Activated CD8-positive, alpha-beta memory T cell treated with anti-CD3 and anti-CD28 coated beads, Interleukin-2, amount 10 ng/mL, durations not matched to agents 7 days and 5 days (primary cell): ENCODE results near the gene ALKBH3. TPM values are rescaled to one million over a fixed set of nuclear protein-coding genes. Genes with fewer than 3 reads are reported as not detected.

Experiments
- ATAC-seq: fragments of 150-1000 bp; cut with Tn5 transposase; one replicate; pipeline ENCODE4 v1.10.0; 2021; ENCODE audit warnings: moderate library complexity
- CTCF ChIA-PET: fragments of 350-600 bp; sonication (Branson Sonifier 250); formaldehyde crosslinking; loops from one replicate; lab custom pipeline; 2021; ENCODE audit warnings: antibody characterized with exemption; lab: Charles Lee
- DNase-seq: peaks from one replicate; pipeline ENCODE4 v3.0.0-alpha.2; 2020
- H3K27ac Mint-ChIP-seq: one replicate; pipeline ENCODE4 v1.8.0; 2021; ENCODE audit warnings: mild to moderate bottlenecking, mixed read lengths
- H3K27me3 Mint-ChIP-seq: one replicate; pipeline ENCODE4 v1.8.0; 2021; ENCODE audit warnings: mixed read lengths
- H3K36me3 Mint-ChIP-seq: one replicate; pipeline ENCODE4 v1.8.0; 2021; ENCODE audit warnings: mild to moderate bottlenecking, mixed read lengths
- H3K4me1 Mint-ChIP-seq: one replicate; pipeline ENCODE4 v1.8.0; 2021; ENCODE audit warnings: mixed read lengths
- H3K4me3 Mint-ChIP-seq: one replicate; pipeline ENCODE4 v1.8.0; 2021; ENCODE audit warnings: mild to moderate bottlenecking, moderate library complexity, mixed read lengths
- H3K9me3 Mint-ChIP-seq: one replicate; pipeline ENCODE4 v1.8.0; 2022; ENCODE audit warnings: low read depth, mixed read lengths
- total RNA-seq, 2 experiments: library from RNA; stranded (reverse); gene quantifications; one replicate each; pipeline ENCODE4 v1.2.3, GENCODE V29; 2021

Gene ALKBH3
- total RNA-seq, 2 experiments from 2014 or later = 32.5 to 35.4 TPM

DNA sequence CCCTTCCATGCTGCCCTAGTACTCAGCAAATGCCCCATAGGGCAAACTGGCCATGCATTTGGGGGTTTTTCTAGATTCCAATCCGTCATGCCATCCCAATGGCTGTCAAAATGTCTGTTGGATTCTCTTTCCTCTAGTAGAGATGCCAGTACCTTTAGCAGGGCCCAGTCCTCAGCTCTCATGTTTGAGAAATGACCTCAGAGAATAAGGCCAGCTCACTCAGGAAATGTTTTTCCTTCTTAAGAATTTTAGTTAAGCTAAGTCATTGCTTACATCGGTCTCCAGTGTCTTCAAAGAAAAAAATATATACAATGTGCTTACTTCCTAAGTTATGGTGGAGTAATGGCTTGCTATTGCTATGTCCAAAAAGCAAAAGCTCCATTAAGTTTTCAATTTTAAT, 14.1 kb upstream of the ALKBH3 start:
- Mint-ChIP-seq H3K4me1 (peaks cover 20% of the 10 kb centered on the region), H3K4me3 (no peak overlapping the region), H3K9me3 (no peaks in the 10 kb centered on the region), H3K27ac (no peak overlapping the region), H3K36me3 (peaks cover 2% of the 10 kb centered on the region), H3K27me3 (peaks cover 65% of the 10 kb centered on the region)
- DNase-seq (no peak), ATAC-seq (no peak)
- CTCF ChIA-PET = interaction anchor here (0.6 to 1.1 kb wide), 3 partner anchors 23 to 231 kb away, joined by 3 read pairs; no protein-coding TSS in a partner anchor

- H3K27me3 Mint-ChIP-seq = peaks cover 68% of the 10 kb centered on the region
- H3K27ac Mint-ChIP-seq = no peak overlapping the region
- peaks cover 2% of the 10 kb centered on the region for H3K36me3 Mint-ChIP-seq
- no peak for ATAC-seq
- H3K4me1 Mint-ChIP-seq = peaks cover 20% of the 10 kb centered on the region
- DNase-seq = no peak
- CTCF ChIA-PET = interaction anchor here (0.6 to 1.1 kb wide), 3 partner anchors 23 to 232 kb away, joined by 3 read pairs; no protein-coding TSS in a partner anchor
- H3K4me3 Mint-ChIP-seq = no peak overlapping the region
- H3K9me3 Mint-ChIP-seq = no peaks in the 10 kb centered on the region
Observed at GRCh38 chr11:43866969-43867368, 13.7 kb upstream of the ALKBH3 start.

DNA sequence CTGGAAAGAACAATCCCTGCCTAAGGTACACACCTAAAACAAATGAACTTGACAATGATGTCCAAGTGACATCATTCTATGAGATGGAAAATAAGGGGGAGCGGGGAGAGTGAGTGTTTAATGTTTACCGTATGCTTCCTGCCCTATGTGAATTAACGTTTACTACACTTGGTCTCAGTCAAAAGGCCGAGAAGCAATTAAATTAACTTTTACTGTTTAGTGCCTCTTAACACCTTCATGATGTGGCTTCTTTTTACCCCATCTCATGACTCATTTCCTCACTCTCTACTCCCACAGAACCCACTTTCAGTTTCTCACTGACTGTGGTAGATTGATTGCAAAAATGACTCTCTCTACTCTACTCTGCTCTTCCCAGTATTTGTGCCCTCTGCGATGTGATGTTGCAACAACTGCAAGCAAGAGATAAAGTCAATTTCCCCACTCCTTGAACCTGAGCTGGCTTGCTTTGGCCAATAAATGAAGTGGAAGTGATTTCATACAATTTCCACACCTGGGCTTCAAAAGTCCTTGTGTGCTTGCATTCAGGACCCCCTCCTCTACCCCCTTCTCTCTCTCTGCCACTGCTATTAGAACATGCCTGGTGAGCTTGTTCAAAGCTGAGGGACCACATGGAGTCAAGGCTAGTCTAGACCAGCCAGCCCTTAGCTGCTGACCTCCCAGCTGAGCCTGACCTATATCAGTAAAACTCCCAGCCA, 11.6 kb upstream of the ALKBH3 start:
- peaks cover 2% of the 10 kb centered on the region for H3K36me3 Mint-ChIP-seq
- peak; percentile 97 for ATAC-seq
- peak; percentile 72 for DNase-seq
- H3K27ac Mint-ChIP-seq = peak overlapping the region; percentile 49
- peaks cover 20% of the 10 kb centered on the region for H3K4me1 Mint-ChIP-seq
- H3K27me3 Mint-ChIP-seq = peaks cover 77% of the 10 kb centered on the region
- CTCF ChIA-PET = interaction anchor here (1.6 kb wide), 1 partner anchor 17 kb away, joined by 4 read pairs; no protein-coding TSS in a partner anchor
- peak overlapping the region; percentile 1 for H3K4me3 Mint-ChIP-seq
- no peaks in the 10 kb centered on the region for H3K9me3 Mint-ChIP-seq

DNA sequence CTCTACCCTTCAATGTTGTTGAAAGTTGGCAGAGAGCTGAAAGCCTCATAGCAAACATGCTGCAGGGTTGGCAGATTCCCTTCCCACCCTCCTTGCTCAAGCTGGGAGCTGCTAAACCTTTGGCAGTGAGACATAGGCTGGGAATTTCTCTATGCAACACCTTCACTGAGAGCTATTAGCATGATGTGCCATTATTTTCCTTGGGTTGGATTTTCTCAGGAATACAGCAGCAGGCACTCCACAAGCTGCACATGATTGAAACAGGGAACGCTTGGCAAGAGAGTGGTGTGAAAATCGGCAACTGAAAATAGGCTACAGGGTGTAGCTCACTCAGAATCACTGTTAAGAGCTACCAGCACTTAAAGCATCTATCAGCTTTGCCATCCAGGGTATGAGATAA, 9.6 kb upstream of the ALKBH3 start:
- Mint-ChIP-seq H3K36me3 (peaks cover 2% of the 10 kb centered on the region), H3K4me3 (no peak overlapping the region), H3K27me3 (peaks cover 71% of the 10 kb centered on the region), H3K9me3 (no peaks in the 10 kb centered on the region), H3K4me1 (peaks cover 20% of the 10 kb centered on the region), H3K27ac (no peak overlapping the region)
- ATAC-seq (no peak), DNase-seq (no peak)
- CTCF ChIA-PET = interaction anchor here (0.5 to 0.8 kb wide), 2 partner anchors 194 to 999 kb away, joined by 3 read pairs; no protein-coding TSS in a partner anchor

GRCh38 chr11:43872995-43873394, 7.6 kb upstream of the ALKBH3 start:
- DNase-seq (no peak), ATAC-seq (no peak)
- peaks cover 66% of the 10 kb centered on the region for H3K27me3 Mint-ChIP-seq
- CTCF ChIA-PET = interaction anchor here (1.3 to 1.4 kb wide), 2 partner anchors 17 to 21 kb away, joined by 3 to 4 read pairs; no protein-coding TSS in a partner anchor
- no peak overlapping the region for H3K4me3 Mint-ChIP-seq
- H3K4me1 Mint-ChIP-seq = peaks cover 18% of the 10 kb centered on the region
- no peak overlapping the region for H3K27ac Mint-ChIP-seq
- no peaks in the 10 kb centered on the region for H3K9me3 Mint-ChIP-seq
- H3K36me3 Mint-ChIP-seq = no peaks in the 10 kb centered on the region

- CTCF ChIA-PET = interaction anchor here (1.3 kb wide), 1 partner anchor 16 kb away, joined by 3 read pairs; no protein-coding TSS in a partner anchor
- DNase-seq (no peak), ATAC-seq (no peak)
- Mint-ChIP-seq H3K27me3 (peaks cover 65% of the 10 kb centered on the region), H3K4me1 (peaks cover 7% of the 10 kb centered on the region), H3K27ac (no peak overlapping the region), H3K9me3 (no peaks in the 10 kb centered on the region), H3K36me3 (no peaks in the 10 kb centered on the region), H3K4me3 (no peak overlapping the region)
Observed at GRCh38 chr11:43874078-43874477, 6.6 kb upstream of the ALKBH3 start.

DNA sequence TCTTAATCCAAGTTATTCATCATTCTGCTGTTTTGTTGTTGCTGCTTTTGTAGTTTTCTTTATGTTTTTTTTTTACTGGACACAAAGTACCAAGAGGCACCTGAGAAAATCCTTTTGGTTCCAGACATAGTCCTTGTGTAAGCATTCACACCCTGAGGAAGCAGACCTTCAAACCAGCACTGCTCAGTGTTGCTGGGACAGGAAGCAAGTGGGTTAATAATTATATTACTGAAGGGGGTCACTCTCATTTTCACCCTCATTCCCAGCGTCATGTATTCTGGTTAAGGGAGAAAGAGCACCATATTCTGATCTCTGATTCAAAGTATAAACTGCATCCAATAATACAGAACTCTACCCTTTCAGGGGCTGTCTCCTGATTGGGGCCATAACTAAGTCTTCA, 5.9 kb upstream of the ALKBH3 start:
- DNase-seq (no peak), ATAC-seq (no peak)
- CTCF ChIA-PET = no interaction called here
- Mint-ChIP-seq H3K4me1 (peaks cover under 1% of the 10 kb centered on the region), H3K9me3 (no peaks in the 10 kb centered on the region), H3K4me3 (no peak overlapping the region), H3K27me3 (peaks cover 59% of the 10 kb centered on the region), H3K27ac (no peak overlapping the region), H3K36me3 (no peaks in the 10 kb centered on the region)

- H3K9me3 Mint-ChIP-seq = no peaks in the 10 kb centered on the region
- DNase-seq = no peak
- H3K27me3 Mint-ChIP-seq = peaks cover 17% of the 10 kb centered on the region
- H3K36me3 Mint-ChIP-seq = peaks cover 17% of the 10 kb centered on the region
- no peak for ATAC-seq
- peak overlapping the region; percentile 76 for H3K4me3 Mint-ChIP-seq
- CTCF ChIA-PET = interaction anchor here (0.8 to 1.6 kb wide), 4 partner anchors 10 to 63 kb away, joined by 3 to 13 read pairs (median 4); no protein-coding TSS in a partner anchor
- H3K4me1 Mint-ChIP-seq = peaks cover 21% of the 10 kb centered on the region
- H3K27ac Mint-ChIP-seq = peak overlapping the region; percentile 70
Observed at GRCh38 chr11:43879789-43880639, 617 bp upstream of the ALKBH3 start.

GRCh38 chr11:43892851-43893250, 12.2 kb downstream of the ALKBH3 start:
- DNase-seq = no peak
- Mint-ChIP-seq H3K4me3 (no peak overlapping the region), H3K4me1 (no peaks in the 10 kb centered on the region), H3K9me3 (no peaks in the 10 kb centered on the region), H3K36me3 (peaks cover 33% of the 10 kb centered on the region), H3K27me3 (no peaks in the 10 kb centered on the region), H3K27ac (no peak overlapping the region)
- CTCF ChIA-PET = interaction anchor here (0.9 to 1.2 kb wide), 3 partner anchors 17 to 52 kb away, joined by 3 to 8 read pairs (median 4); partner anchors contain the start of gene C11orf96
- ATAC-seq = no peak

DNA sequence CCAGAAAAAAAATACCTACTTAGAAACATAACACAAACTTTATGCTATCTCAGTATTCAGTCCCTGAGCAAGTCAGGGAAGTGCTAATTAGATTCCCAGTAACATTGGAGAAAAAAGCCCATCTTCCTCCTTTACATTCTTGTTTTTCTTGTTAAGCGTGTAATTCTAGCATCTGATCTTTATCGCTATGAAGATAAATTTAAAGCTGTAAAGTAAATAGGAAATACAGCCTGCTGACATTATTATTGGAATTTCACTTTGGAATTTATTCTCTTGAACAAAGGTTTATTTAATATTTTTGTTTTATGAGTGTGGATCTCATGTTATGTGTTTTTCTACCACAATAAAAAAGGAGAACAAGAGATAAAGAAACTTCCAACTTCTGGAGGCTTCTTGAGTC, 13.9 kb downstream of the ALKBH3 start:
- Mint-ChIP-seq H3K36me3 (peaks cover 37% of the 10 kb centered on the region), H3K4me3 (no peak overlapping the region), H3K4me1 (no peaks in the 10 kb centered on the region), H3K27me3 (no peaks in the 10 kb centered on the region), H3K9me3 (no peaks in the 10 kb centered on the region), H3K27ac (no peak overlapping the region)
- no peak for DNase-seq
- ATAC-seq = no peak
- CTCF ChIA-PET = no interaction called here

- CTCF ChIA-PET = no interaction called here
- H3K27ac Mint-ChIP-seq = no peak overlapping the region
- no peaks in the 10 kb centered on the region for H3K9me3 Mint-ChIP-seq
- no peaks in the 10 kb centered on the region for H3K27me3 Mint-ChIP-seq
- H3K36me3 Mint-ChIP-seq = peaks cover 32% of the 10 kb centered on the region
- ATAC-seq (no peak), DNase-seq (no peak)
- no peak overlapping the region for H3K4me3 Mint-ChIP-seq
- H3K4me1 Mint-ChIP-seq = no peaks in the 10 kb centered on the region
Observed at GRCh38 chr11:43895601-43896000, 15.0 kb downstream of the ALKBH3 start.

- Mint-ChIP-seq H3K4me1 (no peaks in the 10 kb centered on the region), H3K9me3 (no peaks in the 10 kb centered on the region), H3K27ac (no peak overlapping the region), H3K4me3 (no peak overlapping the region), H3K36me3 (peaks cover 23% of the 10 kb centered on the region), H3K27me3 (no peaks in the 10 kb centered on the region)
- CTCF ChIA-PET = interaction anchor here (0.6 kb wide), 1 partner anchor 195 kb away, joined by 3 read pairs; no protein-coding TSS in a partner anchor
- ATAC-seq (no peak), DNase-seq (no peak)
Observed at GRCh38 chr11:43898574-43898973, 17.9 kb downstream of the ALKBH3 start.

DNA sequence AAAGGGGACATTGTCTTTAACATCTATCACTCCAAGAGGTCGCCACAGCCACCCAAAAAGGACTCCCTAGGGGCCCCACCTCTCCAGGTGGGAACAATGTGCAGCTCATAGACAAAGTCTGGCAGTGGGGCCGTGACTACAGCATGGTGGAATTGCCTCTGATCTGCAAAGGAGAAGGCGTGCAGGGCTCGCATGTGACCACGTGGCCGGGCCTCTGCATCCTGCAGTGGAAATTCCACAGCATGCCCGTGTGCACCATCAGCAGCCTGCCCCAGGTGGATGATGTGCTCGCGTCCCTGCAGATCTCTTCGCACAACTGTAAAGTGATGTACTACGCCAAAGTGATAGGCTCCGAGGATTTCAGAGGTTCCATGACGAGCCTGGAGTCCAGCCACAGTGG, 18.5 kb downstream of the ALKBH3 start:
- H3K27ac Mint-ChIP-seq = no peak overlapping the region
- H3K4me3 Mint-ChIP-seq = no peak overlapping the region
- CTCF ChIA-PET = no interaction called here

More for the DNA sequence above, 18.5 kb downstream of the ALKBH3 start:
- Mint-ChIP-seq H3K9me3 (no peaks in the 10 kb centered on the region), H3K4me1 (no peaks in the 10 kb centered on the region), H3K27me3 (no peaks in the 10 kb centered on the region), H3K36me3 (peaks cover 23% of the 10 kb centered on the region)
- DNase-seq (no peak), ATAC-seq (no peak)
